Measurements from ENCODE around the gene GALNT1.

Gene GALNT1

GRCh38 chr18:35705988-35706387, 124.4 kb downstream of the GALNT1 start:
- Histone ChIP-seq H3K4me3 (no peak overlapping the region), H3K27ac (no peak overlapping the region)

GRCh38 chr18:35707247-35707646, 125.7 kb downstream of the GALNT1 start:
- H3K27ac ChIP-seq: no peak overlapping the region
- no peak overlapping the region for H3K4me3 ChIP-seq

- no peak overlapping the region for H3K27ac ChIP-seq
- H3K4me3 ChIP-seq: no peak overlapping the region
Measured at GRCh38 chr18:35707674-35708073, 126.1 kb downstream of the GALNT1 start.

GRCh38 chr18:35710581-35710980, 129.0 kb downstream of the GALNT1 start:
- Histone ChIP-seq H3K4me3 (no peak overlapping the region), H3K27ac (no peak overlapping the region)

GRCh38 chr18:35711227-35711626, 129.7 kb downstream of the GALNT1 start:
- no peak overlapping the region for H3K27ac ChIP-seq
- no peak overlapping the region for H3K4me3 ChIP-seq

- Histone ChIP-seq H3K4me3 (no peak overlapping the region), H3K27ac (no peak overlapping the region)
Measured at GRCh38 chr18:35713545-35713944, 132.0 kb downstream of the GALNT1 start.

- Histone ChIP-seq H3K27ac (no peak overlapping the region), H3K4me3 (no peak overlapping the region)
Measured at GRCh38 chr18:35714539-35714938, 133.0 kb downstream of the GALNT1 start.

GRCh38 chr18:35715139-35715538, 133.6 kb downstream of the GALNT1 start:
- no peak overlapping the region for H3K4me3 ChIP-seq
- H3K27ac ChIP-seq: no peak overlapping the region

GRCh38 chr18:35716169-35716831, 134.8 kb downstream of the GALNT1 start:
- no peak overlapping the region for H3K4me3 ChIP-seq
- H3K27ac ChIP-seq: no peak overlapping the region

- H3K27ac ChIP-seq: no peak overlapping the region
- H3K4me3 ChIP-seq: no peak overlapping the region
Measured at GRCh38 chr18:35717182-35717581, 135.6 kb downstream of the GALNT1 start.

- no peak overlapping the region for H3K27ac ChIP-seq
- H3K4me3 ChIP-seq: no peak overlapping the region
Measured at GRCh38 chr18:35721431-35722081, 140.0 kb downstream of the GALNT1 start.

GRCh38 chr18:35728676-35729075, 147.1 kb downstream of the GALNT1 start:
- H3K27ac ChIP-seq: no peak overlapping the region
- H3K4me3 ChIP-seq: no peak overlapping the region

GRCh38 chr18:35729991-35730668, 148.6 kb downstream of the GALNT1 start:
- no peak overlapping the region for H3K27ac ChIP-seq
- H3K4me3 ChIP-seq: peak overlapping the region in 1 of 7 experiments; percentile 6

GRCh38 chr18:35730691-35731370, 149.3 kb downstream of the GALNT1 start:
- H3K4me3 ChIP-seq: peak overlapping the region in 1 of 7 experiments; percentile 6
- H3K27ac ChIP-seq: no peak overlapping the region

GRCh38 chr18:35731701-35732100, 150.2 kb downstream of the GALNT1 start:
- Histone ChIP-seq H3K27ac (no peak overlapping the region), H3K4me3 (no peak overlapping the region)

GRCh38 chr18:35732162-35732561, 150.6 kb downstream of the GALNT1 start:
- Histone ChIP-seq H3K27ac (no peak overlapping the region), H3K4me3 (no peak overlapping the region)

- Histone ChIP-seq H3K27ac (no peak overlapping the region), H3K4me3 (no peak overlapping the region)
Measured at GRCh38 chr18:35732636-35733035, 151.1 kb downstream of the GALNT1 start.

GRCh38 chr18:35733408-35733807, 151.9 kb downstream of the GALNT1 start:
- Histone ChIP-seq H3K4me3 (no peak overlapping the region), H3K27ac (no peak overlapping the region)

- no peak overlapping the region for H3K4me3 ChIP-seq
- no peak overlapping the region for H3K27ac ChIP-seq
Measured at GRCh38 chr18:35736696-35737095, 155.2 kb downstream of the GALNT1 start.

- no peak overlapping the region for H3K27ac ChIP-seq
Measured at GRCh38 chr18:35739778-35740177, 158.2 kb downstream of the GALNT1 start.

GRCh38 chr18:35740656-35741055, 159.1 kb downstream of the GALNT1 start:
- H3K27ac ChIP-seq: no peak overlapping the region
- H3K4me3 ChIP-seq: no peak overlapping the region

More at GRCh38 chr18:35739778-35740177, 158.2 kb downstream of the GALNT1 start:
- H3K4me3 ChIP-seq: no peak overlapping the region

All from skin epidermis (tissue), 12 donors.